CD4-positive, alpha-beta T cell treated with Interleukin-1 beta for 1 hour (primary cell): ENCODE results near the gene FLNC.

ENCODE experiments used
- DNase-seq, 2 donors: peaks; one replicate each; pipeline ENCODE4 v3.0.0-alpha.2; 2020 to 2022

FLNC gene

GRCh38 chr7:128801667-128802418 is 28.4 kb upstream of the FLNC start:
- DNase-seq = no peak

- DNase-seq = no peak
Measured at GRCh38 chr7:128804484-128804883, 25.7 kb upstream of the FLNC start.

- no peak for DNase-seq
Measured at GRCh38 chr7:128805225-128805624, 25.0 kb upstream of the FLNC start.

- no peak for DNase-seq
Measured at GRCh38 chr7:128807191-128807590, 23.0 kb upstream of the FLNC start.

- no peak for DNase-seq
Measured at GRCh38 chr7:128809363-128809762, 20.8 kb upstream of the FLNC start.

- DNase-seq = no peak
Measured at GRCh38 chr7:128810473-128810872, 19.7 kb upstream of the FLNC start.

- DNase-seq = no peak
Measured at GRCh38 chr7:128810997-128811396, 19.2 kb upstream of the FLNC start.

- DNase-seq = no peak
Measured at GRCh38 chr7:128811631-128812430, 18.4 kb upstream of the FLNC start.

- DNase-seq = no peak
Measured at GRCh38 chr7:128812514-128813168, 17.6 kb upstream of the FLNC start.

GRCh38 chr7:128814499-128814898 is 15.7 kb upstream of the FLNC start:
- DNase-seq = no peak

GRCh38 chr7:128815289-128815942 is 14.8 kb upstream of the FLNC start:
- DNase-seq = no peak

- no peak for DNase-seq
Measured at GRCh38 chr7:128818694-128819093, 11.5 kb upstream of the FLNC start.

GRCh38 chr7:128821724-128822123 is 8.5 kb upstream of the FLNC start:
- DNase-seq = no peak

- DNase-seq = no peak
Measured at GRCh38 chr7:128826512-128826911, 3.7 kb upstream of the FLNC start.

- no peak for DNase-seq
Measured at GRCh38 chr7:128826916-128827247, 3.3 kb upstream of the FLNC start.

GRCh38 chr7:128827248-128827958 is 2.8 kb upstream of the FLNC start:
- no peak for DNase-seq

GRCh38 chr7:128827971-128828711 is 2.1 kb upstream of the FLNC start:
- no peak for DNase-seq

GRCh38 chr7:128829391-128830166 is 627 bp upstream of the FLNC start:
- DNase-seq = no peak

GRCh38 chr7:128831178-128831993 is 1.2 kb downstream of the FLNC start:
- no peak for DNase-seq
